Ovary (tissue), 9 donors: ENCODE results near the gene MMAB. TPM values are rescaled to one million over a fixed set of nuclear protein-coding genes. Genes with fewer than 3 reads are reported as not detected.

ENCODE experiments used
- DNase-seq, 5 donors: peaks; one replicate each; pipeline ENCODE4 v3.0.0-alpha.2; 2019 to 2020
- H3K27ac ChIP-seq, 2 donors: fragments of 200-600 bp; one replicate each; pipeline versions ENCODE4 v1.5.1 to v1.8.0; 2019 to 2022
- H3K27me3 ChIP-seq: fragments of 200-600 bp; one replicate; pipeline ENCODE4 v1.8.0; 2022
- H3K36me3 ChIP-seq: fragments of 200-600 bp; sonication (generic); one replicate; pipeline ENCODE4 v1.5.1; 2019
- H3K4me1 ChIP-seq: one replicate; pipeline ENCODE4 v1.8.1; 2013; ENCODE audit warnings: mild to moderate bottlenecking, moderate library complexity; ENCODE audit not compliant: insufficient read depth
- H3K4me3 ChIP-seq: fragments of 200-600 bp; sonication (generic); one replicate; pipeline ENCODE4 v1.5.1; 2017
- H3K9me3 ChIP-seq, 2 donors: fragments of 200-600 bp in 1 of 2; sonication (generic) in 1 of 2; one replicate each; pipeline versions ENCODE4 v1.5.1 to v1.8.1; 2013 to 2019; ENCODE audit warnings: mild to moderate bottlenecking in 1 of 2, moderate library complexity in 1 of 2
- CTCF ChIP-seq, 3 donors: fragments of 450-650 bp in 2 of 3; fragments of 200-600 bp in 1 of 3; IDR thresholded peaks; one replicate each; pipeline versions ENCODE4 v1.5.1 to v1.8.0; 2016 to 2022; ENCODE audit warnings: antibody characterized with exemption in 3 of 3, mild to moderate bottlenecking in 1 of 3
- EP300 ChIP-seq: sonication (generic); formaldehyde crosslinking; IDR thresholded peaks from one replicate; pipeline ENCODE4 v1.6.1; 2017; ENCODE audit warnings: antibody characterized with exemption
- POLR2A ChIP-seq: fragments of 450-650 bp; IDR thresholded peaks from one replicate; pipeline ENCODE4 v1.6.1; 2017; ENCODE audit warnings: antibody characterized with exemption, mild to moderate bottlenecking, moderate library complexity
- WGBS, 3 donors: extraction: QIAGEN DNeasy Blood & Tissue Kit in 1 of 3; methylation state at CpG; one replicate each; pipeline versions ENCODE4 v1.1.5 to v1.1.7; 2013 to 2017; 5-methylcytosine and 5-hydroxymethylcytosine counted together
- intact Hi-C, 4 donors: fragments of 100-400 bp; cut with DNase I; formaldehyde crosslinking; loops; one replicate each; pipeline versions ENCODE4 v1.11.0 to v1.15.1; 2022 to 2023
- polyA plus RNA-seq, 2 donors: library from polyadenylated mRNA; stranded (reverse); fragments of 200-250 nt in 1 of 2; fragments of 350-450 nt in 1 of 2; fragmentation: Illumina TruSeq in 1 of 2; extraction: RNeasy Lipid Tissue Mini Kit (QIAGEN cat#74804) in 1 of 2; gene quantifications; one replicate each; pipeline ENCODE4 v1.2.3, GENCODE V29; 2013 to 2014
- total RNA-seq, 7 donors: library from RNA; depleted of rRNA in 2 of 7; stranded (reverse); fragments of >200 nt in 2 of 7; fragmentation: NEBNext Ultra II Directional in 3 of 7; extraction: Animal tissue kit (Norgen Biotek cat#: 25700) in 3 of 7; gene quantifications; one replicate each; pipeline versions ENCODE4 v1.1.0 to v1.2.4, GENCODE V29; 2016 to 2023
- donor health status: DM: no; HTN: no; CAD: no; lungs with moderate emphysema.
- donor health status: DM: no; HTN: no; CAD: no.
- donor health status: Bipolar disorder and iron deficiency.
- donor health status: DM: yes; HTN: yes; CAD: no.
- donor health status: DM: no; HTN: no; CAD: no.
- donor health status: DM: yes; HTN: yes; CAD: no.

Gene MMAB
- total and polyA plus RNA-seq, 9 donors = 20.2 to 94.9 (median 33.2) TPM

GRCh38 chr12:109573914-109574244 lies 575 bp upstream of the MMAB start:
- no peaks in the 10 kb centered on the region for H3K36me3 ChIP-seq
- no peak overlapping the region for H3K27ac ChIP-seq
- intact Hi-C loops = no loop called here
- WGBS, 3 donors = 0 to 2% (median 0%) methylated on average over 11 to 13 of the region's 13 CpGs
- peaks cover 3% of the 10 kb centered on the region for H3K4me1 ChIP-seq
- peak overlapping the region; percentile 77 for H3K4me3 ChIP-seq
- H3K27me3 ChIP-seq = no peaks in the 10 kb centered on the region
- no peaks in the 10 kb centered on the region for H3K9me3 ChIP-seq
- no peak for DNase-seq
- TF ChIP-seq CTCF (IDR thresholded peaks at IDR 0.05) (no peak), EP300 (no peak), POLR2A (no peak)

- Histone ChIP-seq H3K4me1 (peaks cover 3% of the 10 kb centered on the region), H3K9me3 (no peaks in the 10 kb centered on the region), H3K4me3 (peak overlapping the region; percentile 77), H3K36me3 (no peaks in the 10 kb centered on the region), H3K27ac (peak overlapping the region in 1 of 2 donors; percentile 82), H3K27me3 (no peaks in the 10 kb centered on the region)
- WGBS, 3 donors = 7 to 19% (median 17%) methylated on average over 3 of the region's 3 CpGs
- TF ChIP-seq EP300 (no peak), CTCF (IDR thresholded peaks at IDR 0.05) (no peak), POLR2A (no peak)
- DNase-seq = peak in 1 of 5 donors; percentile 37
- intact Hi-C loops = no loop called here
Measured at GRCh38 chr12:109572506-109572845, 828 bp downstream of the MMAB start.

GRCh38 chr12:109571773-109572505 lies 1.4 kb downstream of the MMAB start:
- intact Hi-C loops = no loop called here
- Histone ChIP-seq H3K36me3 (no peaks in the 10 kb centered on the region), H3K4me1 (peaks cover 3% of the 10 kb centered on the region), H3K27me3 (no peaks in the 10 kb centered on the region), H3K27ac (peak overlapping the region in 1 of 2 donors; percentile 82), H3K9me3 (no peaks in the 10 kb centered on the region), H3K4me3 (no peak overlapping the region)
- no peak for DNase-seq
- TF ChIP-seq EP300 = no peak
- TF ChIP-seq CTCF (IDR thresholded peaks at IDR 0.05) = no peak
- no peak for TF ChIP-seq POLR2A
- 38 to 57% (median 43%) methylated on average over 5 of the region's 5 CpGs for WGBS, 3 donors

- Histone ChIP-seq H3K9me3 (no peaks in the 10 kb centered on the region), H3K4me1 (no peaks in the 10 kb centered on the region), H3K27ac (no peak overlapping the region), H3K27me3 (no peaks in the 10 kb centered on the region), H3K36me3 (no peaks in the 10 kb centered on the region), H3K4me3 (no peak overlapping the region)
- WGBS, 3 donors = 77 to 83% (median 78%) methylated on average over 7 of the region's 7 CpGs
- TF ChIP-seq CTCF (IDR thresholded peaks at IDR 0.05) (no peak), EP300 (no peak), POLR2A (no peak)
- no peak for DNase-seq
- intact Hi-C loops = no loop called here
Measured at GRCh38 chr12:109568486-109568885, 4.8 kb downstream of the MMAB start.
